ENCODE measurements around the gene UXS1. TPM values are rescaled to one million over a fixed set of nuclear protein-coding genes. Genes with fewer than 3 reads are reported as not detected.

The UXS1 gene
- total RNA-seq, 1 donor from 2014 or later: 68.3 TPM

- no peaks in the 10 kb centered on the region for H3K9me3 Mint-ChIP-seq (ENCODE audit: unreplicated experiment)
- TF ChIP-seq CTCF (IDR thresholded peaks at IDR 0.05; ENCODE audit: partially characterized antibody, unreplicated experiment): no peak
- H3K4me3 Mint-ChIP-seq (ENCODE audit: unreplicated experiment): no peak overlapping the region
- no peaks in the 10 kb centered on the region for H3K36me3 Mint-ChIP-seq (ENCODE audit: unreplicated experiment)
- DNase-seq: no peak
- no peak overlapping the region for H3K27ac Mint-ChIP-seq (ENCODE audit: unreplicated experiment)
- peaks cover 2% of the 10 kb centered on the region for H3K27me3 Mint-ChIP-seq (ENCODE audit: unreplicated experiment)
- peaks cover 8% of the 10 kb centered on the region for H3K4me1 Mint-ChIP-seq (ENCODE audit: low read depth, unreplicated experiment)
Observed at GRCh38 chr2:106085181-106085940, 108.7 kb downstream of the UXS1 start.

- no peak for DNase-seq
- Mint-ChIP-seq H3K4me1 (ENCODE audit: low read depth, unreplicated experiment) (peaks cover 19% of the 10 kb centered on the region), H3K36me3 (ENCODE audit: unreplicated experiment) (no peaks in the 10 kb centered on the region), H3K27ac (ENCODE audit: unreplicated experiment) (peak overlapping the region; percentile 93), H3K27me3 (ENCODE audit: unreplicated experiment) (peaks cover 2% of the 10 kb centered on the region), H3K4me3 (ENCODE audit: unreplicated experiment) (no peak overlapping the region), H3K9me3 (ENCODE audit: unreplicated experiment) (no peaks in the 10 kb centered on the region)
- no peak for TF ChIP-seq CTCF (IDR thresholded peaks at IDR 0.05; ENCODE audit: partially characterized antibody, unreplicated experiment)
Observed at GRCh38 chr2:106080959-106081358, 113.1 kb downstream of the UXS1 start.

GRCh38 chr2:106078096-106078495 lies 116.0 kb downstream of the UXS1 start:
- peaks cover 23% of the 10 kb centered on the region for H3K4me1 Mint-ChIP-seq (ENCODE audit: low read depth, unreplicated experiment)
- peaks cover 2% of the 10 kb centered on the region for H3K27me3 Mint-ChIP-seq (ENCODE audit: unreplicated experiment)
- H3K9me3 Mint-ChIP-seq (ENCODE audit: unreplicated experiment): peaks cover 3% of the 10 kb centered on the region
- no peaks in the 10 kb centered on the region for H3K36me3 Mint-ChIP-seq (ENCODE audit: unreplicated experiment)
- H3K4me3 Mint-ChIP-seq (ENCODE audit: unreplicated experiment): no peak overlapping the region
- no peak for TF ChIP-seq CTCF (IDR thresholded peaks at IDR 0.05; ENCODE audit: partially characterized antibody, unreplicated experiment)
- no peak for DNase-seq
- no peak overlapping the region for H3K27ac Mint-ChIP-seq (ENCODE audit: unreplicated experiment)

- Mint-ChIP-seq H3K4me3 (ENCODE audit: unreplicated experiment) (no peak overlapping the region), H3K9me3 (ENCODE audit: unreplicated experiment) (peaks cover 3% of the 10 kb centered on the region), H3K36me3 (ENCODE audit: unreplicated experiment) (no peaks in the 10 kb centered on the region), H3K4me1 (ENCODE audit: low read depth, unreplicated experiment) (peaks cover 26% of the 10 kb centered on the region), H3K27ac (ENCODE audit: unreplicated experiment) (no peak overlapping the region), H3K27me3 (ENCODE audit: unreplicated experiment) (peaks cover 2% of the 10 kb centered on the region)
- DNase-seq: no peak
- TF ChIP-seq CTCF (IDR thresholded peaks at IDR 0.05; ENCODE audit: partially characterized antibody, unreplicated experiment): no peak
Observed at GRCh38 chr2:106076941-106077340, 117.2 kb downstream of the UXS1 start.

- Mint-ChIP-seq H3K4me3 (ENCODE audit: unreplicated experiment) (no peak overlapping the region), H3K27ac (ENCODE audit: unreplicated experiment) (no peak overlapping the region), H3K27me3 (ENCODE audit: unreplicated experiment) (no peaks in the 10 kb centered on the region), H3K4me1 (ENCODE audit: low read depth, unreplicated experiment) (peaks cover 26% of the 10 kb centered on the region), H3K36me3 (ENCODE audit: unreplicated experiment) (no peaks in the 10 kb centered on the region), H3K9me3 (ENCODE audit: unreplicated experiment) (peaks cover 3% of the 10 kb centered on the region)
- no peak for DNase-seq
- TF ChIP-seq CTCF (IDR thresholded peaks at IDR 0.05; ENCODE audit: partially characterized antibody, unreplicated experiment): no peak
Observed at GRCh38 chr2:106075048-106075447, 119.1 kb downstream of the UXS1 start.

Data from glutamatergic neuron (in vitro differentiated cells).